Lower leg skin (tissue), 3 donors: ENCODE measurements around the gene MAX.

Experiments
- POLR2A ChIP-seq, 2 donors: fragments of 450-650 bp; IDR thresholded peaks; one replicate each; pipeline ENCODE4 v1.6.1; 2016 to 2017; ENCODE audit warnings: antibody characterized with exemption in 2 of 2, mild to moderate bottlenecking in 1 of 2, moderate library complexity in 1 of 2
- TF ChIP-seq, protein P1 (sequence below), 3 donors: fragments of 450-650 bp; IDR thresholded peaks; one replicate each; pipeline ENCODE4 v1.5.1; 2016; ENCODE audit warnings: antibody characterized with exemption in 3 of 3, mild to moderate bottlenecking in 3 of 3, moderate library complexity in 2 of 3

DNA sequence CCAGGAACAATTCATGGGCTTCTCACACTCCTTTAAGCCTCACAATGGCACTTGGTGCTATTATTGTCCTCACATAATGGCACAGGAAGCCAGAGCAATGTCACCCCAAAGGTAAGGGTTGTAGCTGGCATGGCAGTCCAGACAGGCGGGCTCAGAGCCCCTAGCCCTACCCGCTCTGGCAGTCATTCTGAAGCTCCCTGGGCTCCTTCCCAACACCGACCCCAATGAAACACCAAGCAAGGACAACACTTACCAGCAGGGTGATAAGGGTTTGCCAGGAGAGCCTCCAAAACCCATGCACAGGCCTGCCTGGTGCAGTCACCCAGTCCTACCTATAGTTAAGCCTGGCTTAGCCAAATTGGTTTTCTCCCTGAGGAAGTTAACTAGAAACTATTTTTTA is 30.8 kb downstream of the MAX start:
- TF ChIP-seq, protein P1, sequence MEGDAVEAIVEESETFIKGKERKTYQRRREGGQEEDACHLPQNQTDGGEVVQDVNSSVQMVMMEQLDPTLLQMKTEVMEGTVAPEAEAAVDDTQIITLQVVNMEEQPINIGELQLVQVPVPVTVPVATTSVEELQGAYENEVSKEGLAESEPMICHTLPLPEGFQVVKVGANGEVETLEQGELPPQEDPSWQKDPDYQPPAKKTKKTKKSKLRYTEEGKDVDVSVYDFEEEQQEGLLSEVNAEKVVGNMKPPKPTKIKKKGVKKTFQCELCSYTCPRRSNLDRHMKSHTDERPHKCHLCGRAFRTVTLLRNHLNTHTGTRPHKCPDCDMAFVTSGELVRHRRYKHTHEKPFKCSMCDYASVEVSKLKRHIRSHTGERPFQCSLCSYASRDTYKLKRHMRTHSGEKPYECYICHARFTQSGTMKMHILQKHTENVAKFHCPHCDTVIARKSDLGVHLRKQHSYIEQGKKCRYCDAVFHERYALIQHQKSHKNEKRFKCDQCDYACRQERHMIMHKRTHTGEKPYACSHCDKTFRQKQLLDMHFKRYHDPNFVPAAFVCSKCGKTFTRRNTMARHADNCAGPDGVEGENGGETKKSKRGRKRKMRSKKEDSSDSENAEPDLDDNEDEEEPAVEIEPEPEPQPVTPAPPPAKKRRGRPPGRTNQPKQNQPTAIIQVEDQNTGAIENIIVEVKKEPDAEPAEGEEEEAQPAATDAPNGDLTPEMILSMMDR (IDR thresholded peaks at IDR 0.05): no peak
- no peak for TF ChIP-seq POLR2A (IDR thresholded peaks at IDR 0.05)
